ENCODE results near the gene TMPRSS9.

DNA sequence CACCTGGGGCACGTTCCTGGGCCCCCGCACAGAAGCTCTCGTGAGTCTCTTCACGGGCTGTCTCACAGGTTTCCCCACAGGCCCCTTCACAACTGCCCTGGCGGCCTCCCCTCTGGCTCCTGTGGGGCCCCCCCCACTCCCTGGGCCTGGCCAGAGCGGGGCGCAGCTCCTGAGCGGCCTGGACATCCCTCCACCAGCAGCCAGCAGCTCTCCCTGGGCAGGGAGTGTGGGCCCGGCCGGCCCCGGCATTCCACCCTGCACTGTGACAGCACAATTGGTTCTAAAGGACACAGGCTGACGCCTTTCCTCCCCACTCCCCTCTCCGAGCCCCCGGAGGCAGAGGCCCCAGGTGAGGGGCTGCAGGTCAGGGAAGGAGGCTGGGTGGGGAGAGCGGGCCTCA is 76.9 kb downstream of the TMPRSS9 start:
- TF ChIP-seq, protein P1, sequence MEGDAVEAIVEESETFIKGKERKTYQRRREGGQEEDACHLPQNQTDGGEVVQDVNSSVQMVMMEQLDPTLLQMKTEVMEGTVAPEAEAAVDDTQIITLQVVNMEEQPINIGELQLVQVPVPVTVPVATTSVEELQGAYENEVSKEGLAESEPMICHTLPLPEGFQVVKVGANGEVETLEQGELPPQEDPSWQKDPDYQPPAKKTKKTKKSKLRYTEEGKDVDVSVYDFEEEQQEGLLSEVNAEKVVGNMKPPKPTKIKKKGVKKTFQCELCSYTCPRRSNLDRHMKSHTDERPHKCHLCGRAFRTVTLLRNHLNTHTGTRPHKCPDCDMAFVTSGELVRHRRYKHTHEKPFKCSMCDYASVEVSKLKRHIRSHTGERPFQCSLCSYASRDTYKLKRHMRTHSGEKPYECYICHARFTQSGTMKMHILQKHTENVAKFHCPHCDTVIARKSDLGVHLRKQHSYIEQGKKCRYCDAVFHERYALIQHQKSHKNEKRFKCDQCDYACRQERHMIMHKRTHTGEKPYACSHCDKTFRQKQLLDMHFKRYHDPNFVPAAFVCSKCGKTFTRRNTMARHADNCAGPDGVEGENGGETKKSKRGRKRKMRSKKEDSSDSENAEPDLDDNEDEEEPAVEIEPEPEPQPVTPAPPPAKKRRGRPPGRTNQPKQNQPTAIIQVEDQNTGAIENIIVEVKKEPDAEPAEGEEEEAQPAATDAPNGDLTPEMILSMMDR (IDR thresholded peaks at IDR 0.05) = no peak
- no peak for TF ChIP-seq ZFX (IDR thresholded peaks at IDR 0.05; ENCODE audit: borderline replicate concordance)

Data from 22Rv1 (cell line).